CD4-positive, CD25-positive, alpha-beta regulatory T cell (primary cell): ENCODE results near the gene APBB2. TPM values are rescaled to one million over a fixed set of nuclear protein-coding genes. Genes with fewer than 3 reads are reported as not detected.

Experiments
- ATAC-seq, 2 donors: fragments of 150-1000 bp; cut with Tn5 transposase; one replicate each; pipeline ENCODE4 v1.10.0; 2021; ENCODE audit warnings: low read depth in 2 of 2, moderate number of reproducible peaks in 2 of 2, moderate library complexity in 1 of 2
- DNase-seq, 3 donors: peaks; one replicate each; pipeline versions ENCODE4 v3.0.0 to v3.0.0-alpha.2; 2012 to 2022; ENCODE audit warnings: mixed read lengths in 1 of 3
- H3K27ac ChIP-seq: one replicate; pipeline ENCODE4 v1.7.0; 2013; ENCODE audit warnings: mild to moderate bottlenecking, low read length; ENCODE audit not compliant: insufficient read depth, poor library complexity, severe bottlenecking
- H3K27me3 ChIP-seq: one replicate; pipeline ENCODE4 v1.7.0; 2013; ENCODE audit warnings: low read length; ENCODE audit not compliant: control insufficient read depth, insufficient read depth
- H3K36me3 ChIP-seq: one replicate; pipeline ENCODE4 v1.7.0; 2013; ENCODE audit warnings: mild to moderate bottlenecking, low read length, moderate library complexity; ENCODE audit not compliant: control insufficient read depth, insufficient read depth
- H3K4me1 ChIP-seq: 2 replicates; pipeline ENCODE4 v1.7.0; 2013; ENCODE audit warnings: mild to moderate bottlenecking, low read length; ENCODE audit not compliant: insufficient read depth, control insufficient read depth, poor library complexity, severe bottlenecking
- H3K4me3 ChIP-seq: one replicate; pipeline ENCODE4 v1.7.0; 2013; ENCODE audit warnings: low read depth, mild to moderate bottlenecking, low read length, moderate library complexity
- H3K9me3 ChIP-seq, 2 experiments: 1 replicate in 1 of 2; 2 replicates in 1 of 2; pipeline ENCODE4 v1.7.0; 2013; ENCODE audit warnings: low read length in 2 of 2, mild to moderate bottlenecking in 1 of 2, moderate library complexity in 1 of 2; ENCODE audit not compliant: control insufficient read depth in 2 of 2
- H3K27ac Mint-ChIP-seq, 3 donors: one replicate each; pipeline ENCODE4 v1.8.0; 2020 to 2022; ENCODE audit warnings: mild to moderate bottlenecking in 3 of 3, mixed read lengths in 3 of 3, moderate library complexity in 2 of 3
- H3K27me3 Mint-ChIP-seq: one replicate; pipeline ENCODE4 v1.8.0; 2022; ENCODE audit warnings: mild to moderate bottlenecking, mixed read lengths
- H3K36me3 Mint-ChIP-seq: one replicate; pipeline ENCODE4 v1.8.0; 2020; ENCODE audit warnings: mixed read lengths
- H3K4me1 Mint-ChIP-seq, 4 donors: one replicate each; pipeline ENCODE4 v1.8.0; 2020 to 2022; ENCODE audit warnings: mixed read lengths in 4 of 4, mild to moderate bottlenecking in 1 of 4
- H3K4me3 Mint-ChIP-seq, 4 donors: one replicate each; pipeline ENCODE4 v1.8.0; 2020 to 2022; ENCODE audit warnings: mild to moderate bottlenecking in 4 of 4, mixed read lengths in 4 of 4, moderate library complexity in 3 of 4
- H3K9me3 Mint-ChIP-seq, 7 donors: one replicate each; pipeline ENCODE4 v1.8.0; 2020 to 2022; ENCODE audit warnings: mixed read lengths in 7 of 7, mild to moderate bottlenecking in 3 of 7, moderate library complexity in 2 of 7
- polyA plus RNA-seq, 4 donors: library from polyadenylated mRNA; unstranded; fragments of 300-500 nt; fragmentation: Illumina TruSeq; gene quantifications; one replicate each; pipeline ENCODE4 v1.2.3, GENCODE V29; 2021
- total RNA-seq: library from RNA; stranded (reverse); gene quantifications from one replicate; pipeline ENCODE4 v1.2.3, GENCODE V29; 2022

Gene APBB2
- total and polyA plus RNA-seq, 5 donors from 2014 or later, result not detected

DNA sequence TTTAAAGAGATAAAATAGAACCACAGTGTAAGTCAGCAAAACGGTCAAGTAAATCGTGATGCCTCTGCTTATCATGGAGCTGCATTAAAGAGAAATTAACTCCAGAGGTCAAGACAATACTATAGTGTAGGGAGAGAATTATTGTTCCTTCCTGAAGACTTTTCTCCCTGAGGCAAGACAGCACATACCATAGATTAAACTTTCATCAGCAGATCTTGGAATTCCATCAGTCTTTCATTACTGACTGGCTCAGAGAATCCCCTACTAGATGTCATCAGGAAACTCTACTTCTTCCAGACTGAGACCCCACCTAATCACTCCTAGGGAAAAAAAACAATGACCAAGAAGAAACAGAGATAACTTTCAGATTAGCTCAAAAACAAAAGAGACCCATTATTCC, 333.2 kb downstream of the APBB2 start:
- Mint-ChIP-seq H3K36me3 (no peaks in the 10 kb centered on the region), H3K27ac (no peak overlapping the region), H3K4me3 (no peak overlapping the region), H3K4me1 (no peaks in the 10 kb centered on the region), H3K27me3 (peaks cover 15% of the 10 kb centered on the region), H3K9me3 (no peaks in the 10 kb centered on the region)
- DNase-seq, result no peak
- no peak overlapping the region for H3K27ac ChIP-seq
- H3K4me1 ChIP-seq, result no peaks in the 10 kb centered on the region
- ATAC-seq, result no peak
- H3K4me3 ChIP-seq, result no peak overlapping the region
- peaks cover 2% of the 10 kb centered on the region for H3K27me3 ChIP-seq
- no peaks in the 10 kb centered on the region for H3K9me3 ChIP-seq
- H3K36me3 ChIP-seq, result no peaks in the 10 kb centered on the region

- Mint-ChIP-seq H3K36me3 (no peaks in the 10 kb centered on the region), H3K4me3 (no peak overlapping the region), H3K4me1 (peaks cover 0 to 2% (median 0%) of the 10 kb centered on the region in 4 donors), H3K27ac (no peak overlapping the region), H3K9me3 (no peaks in the 10 kb centered on the region), H3K27me3 (peaks cover 22% of the 10 kb centered on the region)
- Histone ChIP-seq H3K9me3 (no peaks in the 10 kb centered on the region), H3K4me1 (no peaks in the 10 kb centered on the region), H3K36me3 (no peaks in the 10 kb centered on the region), H3K27ac (no peak overlapping the region), H3K4me3 (no peak overlapping the region), H3K27me3 (peaks cover 2% of the 10 kb centered on the region)
- DNase-seq (no peak), ATAC-seq (no peak)
Observed at GRCh38 chr4:40878548-40879055, 335.7 kb downstream of the APBB2 start.

- H3K36me3 Mint-ChIP-seq, result no peaks in the 10 kb centered on the region
- Histone ChIP-seq H3K4me1 (no peaks in the 10 kb centered on the region), H3K9me3 (no peaks in the 10 kb centered on the region), H3K36me3 (no peaks in the 10 kb centered on the region), H3K4me3 (no peak overlapping the region), H3K27ac (no peak overlapping the region), H3K27me3 (peaks cover 5% of the 10 kb centered on the region)
- H3K4me1 Mint-ChIP-seq, result peaks cover 0 to 2% (median 0%) of the 10 kb centered on the region in 4 donors
- no peak overlapping the region for H3K4me3 Mint-ChIP-seq
- DNase-seq, result no peak
- no peak for ATAC-seq
- no peak overlapping the region for H3K27ac Mint-ChIP-seq
- H3K27me3 Mint-ChIP-seq, result peaks cover 26% of the 10 kb centered on the region
- H3K9me3 Mint-ChIP-seq, result no peaks in the 10 kb centered on the region
Observed at GRCh38 chr4:40877081-40877480, 337.3 kb downstream of the APBB2 start.

DNA sequence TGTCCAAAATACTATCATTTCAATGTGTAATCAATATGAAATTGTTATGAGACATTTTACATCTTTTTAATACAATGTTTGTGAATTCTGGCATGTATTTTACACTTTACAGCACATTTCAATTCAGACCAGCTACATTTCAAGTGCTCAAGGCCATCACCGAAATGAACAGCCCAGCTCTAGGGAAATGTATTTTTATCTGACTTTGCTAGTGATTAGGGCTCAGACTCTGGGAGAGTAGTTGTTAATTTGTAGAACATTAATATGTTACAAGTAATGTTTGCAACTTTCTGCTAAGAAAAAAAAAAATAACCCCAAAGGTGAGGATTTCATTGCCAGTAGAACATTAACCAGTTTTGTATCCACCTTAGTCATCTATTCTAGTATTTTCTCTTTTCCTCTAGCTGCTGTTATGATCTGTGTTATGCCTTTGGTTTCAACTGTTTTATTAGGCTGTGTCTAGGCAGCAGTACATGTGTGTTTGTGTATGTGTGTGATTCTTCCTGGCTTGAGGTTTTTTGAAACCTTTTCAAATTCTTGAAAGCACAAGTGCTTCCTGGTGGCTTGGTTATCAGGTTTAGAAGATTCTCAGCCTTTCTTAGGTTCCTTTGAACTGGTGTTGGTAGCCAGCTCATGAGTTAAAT, 338.7 kb downstream of the APBB2 start:
- Histone ChIP-seq H3K4me1 (no peaks in the 10 kb centered on the region), H3K4me3 (no peak overlapping the region), H3K36me3 (no peaks in the 10 kb centered on the region), H3K27me3 (peaks cover 5% of the 10 kb centered on the region), H3K27ac (no peak overlapping the region), H3K9me3 (no peaks in the 10 kb centered on the region)
- DNase-seq, result no peak
- Mint-ChIP-seq H3K27ac (no peak overlapping the region), H3K4me3 (no peak overlapping the region), H3K27me3 (peaks cover 26% of the 10 kb centered on the region), H3K9me3 (no peaks in the 10 kb centered on the region), H3K36me3 (no peaks in the 10 kb centered on the region), H3K4me1 (peaks cover 0 to 2% (median 0%) of the 10 kb centered on the region in 4 donors)
- ATAC-seq, result no peak

GRCh38 chr4:40874901-40875300, 339.4 kb downstream of the APBB2 start:
- Mint-ChIP-seq H3K9me3 (no peaks in the 10 kb centered on the region), H3K36me3 (no peaks in the 10 kb centered on the region), H3K27ac (no peak overlapping the region), H3K4me3 (no peak overlapping the region), H3K27me3 (peaks cover 31% of the 10 kb centered on the region), H3K4me1 (peaks cover 0 to 2% (median 0%) of the 10 kb centered on the region in 4 donors)
- no peaks in the 10 kb centered on the region for H3K36me3 ChIP-seq
- H3K27ac ChIP-seq, result no peak overlapping the region
- no peak overlapping the region for H3K4me3 ChIP-seq
- peaks cover 5% of the 10 kb centered on the region for H3K27me3 ChIP-seq
- ATAC-seq (no peak), DNase-seq (no peak)
- H3K4me1 ChIP-seq, result no peaks in the 10 kb centered on the region
- H3K9me3 ChIP-seq, result no peaks in the 10 kb centered on the region

GRCh38 chr4:40874331-40874730, 340.0 kb downstream of the APBB2 start:
- ATAC-seq (no peak), DNase-seq (no peak)
- Histone ChIP-seq H3K4me3 (no peak overlapping the region), H3K9me3 (no peaks in the 10 kb centered on the region), H3K4me1 (no peaks in the 10 kb centered on the region), H3K27ac (no peak overlapping the region), H3K27me3 (peaks cover 5% of the 10 kb centered on the region), H3K36me3 (no peaks in the 10 kb centered on the region)
- Mint-ChIP-seq H3K4me1 (peaks cover 0 to 2% (median 0%) of the 10 kb centered on the region in 4 donors), H3K9me3 (no peaks in the 10 kb centered on the region), H3K36me3 (no peaks in the 10 kb centered on the region), H3K27ac (no peak overlapping the region), H3K4me3 (no peak overlapping the region), H3K27me3 (peaks cover 33% of the 10 kb centered on the region)

DNA sequence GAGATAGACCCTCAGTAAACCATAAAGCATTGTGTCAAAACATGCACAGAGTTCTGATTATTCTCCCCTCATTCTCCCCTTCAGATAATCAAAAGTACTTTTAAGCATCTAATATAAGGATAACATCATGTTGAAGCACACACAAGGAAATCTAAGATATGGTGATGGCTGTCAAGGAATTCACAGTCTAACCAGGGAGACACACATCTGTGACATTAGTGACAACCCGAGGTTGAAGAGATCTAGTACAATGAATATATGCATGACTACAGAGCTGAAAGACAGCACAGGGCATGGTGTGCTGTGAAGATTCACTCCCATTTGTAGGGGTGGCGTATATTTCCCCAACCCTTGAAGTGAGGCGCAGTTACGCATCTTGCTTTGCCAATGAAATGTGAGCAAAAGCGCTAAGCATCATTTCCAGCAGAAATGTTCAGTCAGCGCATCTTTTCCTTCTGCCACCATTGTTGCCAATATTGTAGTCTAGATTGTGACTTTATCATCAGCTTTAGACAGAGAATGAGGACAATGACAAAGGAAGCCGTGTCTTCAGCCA, 342.6 kb downstream of the APBB2 start:
- Mint-ChIP-seq H3K36me3 (no peaks in the 10 kb centered on the region), H3K9me3 (no peaks in the 10 kb centered on the region), H3K4me1 (peaks cover 0 to 2% (median 0%) of the 10 kb centered on the region in 4 donors), H3K27me3 (peaks cover 40% of the 10 kb centered on the region), H3K27ac (no peak overlapping the region), H3K4me3 (no peak overlapping the region)
- Histone ChIP-seq H3K4me1 (no peaks in the 10 kb centered on the region), H3K36me3 (no peaks in the 10 kb centered on the region), H3K27me3 (peaks cover 3% of the 10 kb centered on the region), H3K27ac (no peak overlapping the region), H3K4me3 (no peak overlapping the region), H3K9me3 (no peaks in the 10 kb centered on the region)
- ATAC-seq (no peak), DNase-seq (no peak)

DNA sequence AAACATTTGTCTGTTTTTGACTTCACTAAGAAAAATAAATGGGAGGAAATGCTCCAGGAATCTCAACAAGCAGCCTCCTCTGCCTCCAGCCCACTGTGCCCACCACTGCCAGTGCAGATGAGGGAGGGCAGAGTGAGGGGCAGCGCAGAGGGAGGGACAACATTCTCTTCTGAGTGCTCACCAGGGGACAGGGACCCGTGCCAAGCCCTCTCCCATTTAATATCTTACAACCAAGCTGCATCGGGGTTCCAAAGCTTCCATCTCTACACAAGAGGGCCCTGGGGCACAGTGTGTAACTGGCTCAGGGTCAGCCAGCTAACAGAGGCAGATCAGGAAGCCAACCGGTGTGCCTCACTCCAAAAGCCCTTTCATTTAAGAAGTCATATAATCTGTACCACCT, 344.2 kb downstream of the APBB2 start:
- Histone ChIP-seq H3K4me1 (no peaks in the 10 kb centered on the region), H3K9me3 (no peaks in the 10 kb centered on the region), H3K4me3 (no peak overlapping the region), H3K27me3 (peaks cover 3% of the 10 kb centered on the region), H3K36me3 (no peaks in the 10 kb centered on the region), H3K27ac (no peak overlapping the region)
- DNase-seq, result no peak
- Mint-ChIP-seq H3K27me3 (peaks cover 27% of the 10 kb centered on the region), H3K36me3 (no peaks in the 10 kb centered on the region), H3K4me1 (no peaks in the 10 kb centered on the region), H3K9me3 (no peaks in the 10 kb centered on the region), H3K4me3 (no peak overlapping the region), H3K27ac (no peak overlapping the region)
- no peak for ATAC-seq
